Anterior cingulate cortex (tissue), 58 donors: ENCODE data around the gene B3GNT2.
"Not testable (repeated sequence)": the region's sequence is repeated elsewhere in the genome, so short reads cannot be mapped to it uniquely, and the experiment has no call there.

Source experiments
- DNase-seq, 58 donors: peaks; one replicate each; lab custom pipeline; 2025; lab: John Stamatoyannopoulos, UW

The B3GNT2 gene

DNA sequence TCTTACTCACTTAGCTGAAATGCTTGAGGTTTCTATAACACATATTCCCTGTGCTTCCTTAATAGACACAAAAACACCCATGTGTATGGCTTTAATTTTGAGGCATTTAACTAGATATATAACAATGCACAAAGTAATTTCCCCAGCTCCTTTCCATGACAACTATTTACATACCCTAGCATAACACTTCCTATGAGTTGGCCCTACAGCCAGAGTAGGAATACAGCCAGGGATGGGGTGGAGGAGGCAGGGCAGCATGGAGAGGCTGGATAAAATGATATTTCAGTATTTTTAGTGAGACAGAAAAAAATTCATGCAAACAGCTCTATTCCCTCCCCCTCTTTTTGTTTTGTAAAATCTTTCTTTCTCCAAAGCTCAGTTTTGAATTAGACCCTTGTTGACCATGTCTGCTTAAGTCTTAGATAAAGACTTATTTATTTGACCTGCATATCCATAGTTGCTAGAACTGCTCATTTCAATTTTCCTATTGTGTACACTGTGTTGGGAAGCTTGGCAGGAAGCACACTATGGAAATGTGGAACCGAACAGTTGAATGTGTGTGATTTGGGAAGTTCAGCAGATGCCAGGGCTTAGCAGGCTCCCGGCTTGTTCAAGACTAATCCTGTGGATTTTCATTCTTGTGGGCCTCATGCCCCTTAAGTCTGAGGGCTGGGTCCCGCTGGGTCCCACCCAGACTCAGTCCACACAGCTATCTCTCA is 11.2 kb upstream of the B3GNT2 start:
- no peak for DNase-seq

DNA sequence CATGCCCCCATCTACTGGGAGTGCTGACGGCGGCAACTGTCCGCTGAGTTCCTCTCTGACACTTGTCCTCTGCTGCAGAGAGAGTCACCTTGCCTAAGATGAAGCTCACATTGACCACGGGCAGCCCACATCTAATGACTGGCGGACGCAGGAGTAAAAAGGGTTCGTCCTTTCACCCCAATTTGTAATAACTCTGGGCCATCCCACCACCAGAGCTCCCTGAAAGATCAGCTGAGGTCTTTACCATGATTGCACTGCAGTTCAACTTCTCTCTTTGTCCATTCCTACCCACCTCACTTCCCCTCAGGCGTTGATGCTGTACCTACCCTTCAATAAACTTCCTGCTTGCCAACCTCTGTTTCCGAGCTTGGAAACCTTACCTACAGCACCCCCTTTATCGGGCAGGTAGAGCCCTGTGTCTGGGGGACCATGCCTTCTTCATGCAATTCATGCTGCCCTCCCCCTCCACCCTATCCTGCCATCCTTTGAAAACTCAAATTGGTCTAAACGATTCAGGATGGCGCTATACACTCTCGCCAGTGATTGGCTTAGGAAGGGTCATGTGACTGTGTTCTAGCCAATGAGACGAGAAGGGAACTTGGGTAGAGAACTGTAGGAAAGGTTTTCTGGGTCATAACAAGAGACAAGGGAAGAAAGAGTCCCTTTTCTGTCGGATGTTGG is 10.3 kb upstream of the B3GNT2 start:
- DNase-seq = peak in 1 of 58 donors; percentile 26

GRCh38 chr2:62186156-62186905 is 9.6 kb upstream of the B3GNT2 start:
- peak in 8 of 58 donors; percentile 4 to 30 (median 14) for DNase-seq

DNA sequence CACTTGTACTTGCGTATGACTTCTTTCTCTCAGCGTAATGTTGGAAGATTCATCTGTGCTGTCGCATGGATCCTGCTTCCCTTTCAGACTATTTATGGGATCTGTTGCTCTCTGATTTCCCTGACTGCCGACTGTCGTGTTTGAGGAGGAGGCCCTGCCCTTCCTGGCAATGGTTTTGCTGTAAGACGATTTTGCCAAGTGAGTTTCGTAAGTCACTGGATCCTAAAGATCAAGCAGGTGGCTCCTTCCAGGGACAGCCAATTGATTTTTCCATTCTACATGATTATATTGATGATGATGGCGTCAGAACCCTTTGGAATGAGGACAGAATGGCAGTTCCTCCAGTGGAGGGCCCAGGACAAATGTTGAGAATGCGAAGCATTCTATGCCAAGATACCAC is 8.7 kb upstream of the B3GNT2 start:
- DNase-seq = no peak

DNA sequence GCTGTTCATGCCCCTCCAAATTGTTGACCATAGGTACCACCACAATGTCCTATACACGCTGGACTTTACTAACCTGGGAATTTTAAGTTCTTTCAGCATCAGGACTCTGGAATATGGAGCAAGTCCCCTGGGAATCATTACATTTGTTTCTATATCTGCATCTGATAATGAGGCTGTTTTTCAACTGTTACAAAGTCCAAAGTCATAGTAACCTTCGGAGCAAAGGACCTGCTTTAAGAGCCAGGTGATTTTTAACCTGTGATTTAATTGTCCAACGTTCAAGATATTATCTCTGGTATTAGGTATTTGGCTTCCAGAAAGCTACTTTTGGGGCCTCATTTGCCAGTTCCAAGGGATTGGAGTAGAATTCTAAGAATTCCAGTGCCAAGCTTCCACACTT is 7.5 kb upstream of the B3GNT2 start:
- DNase-seq = no peak

GRCh38 chr2:62189196-62189595 is 6.7 kb upstream of the B3GNT2 start:
- no peak for DNase-seq

DNA sequence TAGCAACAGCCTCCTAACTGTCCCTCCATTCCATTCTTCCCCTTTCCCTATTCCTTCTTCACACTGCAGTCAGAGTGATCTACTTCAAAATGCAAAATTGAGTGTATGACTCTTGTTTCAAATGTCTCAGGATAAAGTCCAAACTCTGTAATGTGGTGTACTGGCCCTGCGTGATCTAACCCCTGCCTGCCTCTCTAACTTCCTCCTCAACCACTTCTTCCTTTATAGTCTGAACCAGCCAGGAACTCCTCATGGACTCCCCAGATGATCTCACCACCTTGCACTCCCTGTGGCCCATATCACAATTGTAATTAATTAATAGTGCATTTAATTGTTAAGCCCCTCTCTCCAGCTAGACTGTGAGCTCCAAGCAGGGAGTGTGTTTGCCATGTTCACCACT is 3.1 kb upstream of the B3GNT2 start:
- no peak for DNase-seq

DNA sequence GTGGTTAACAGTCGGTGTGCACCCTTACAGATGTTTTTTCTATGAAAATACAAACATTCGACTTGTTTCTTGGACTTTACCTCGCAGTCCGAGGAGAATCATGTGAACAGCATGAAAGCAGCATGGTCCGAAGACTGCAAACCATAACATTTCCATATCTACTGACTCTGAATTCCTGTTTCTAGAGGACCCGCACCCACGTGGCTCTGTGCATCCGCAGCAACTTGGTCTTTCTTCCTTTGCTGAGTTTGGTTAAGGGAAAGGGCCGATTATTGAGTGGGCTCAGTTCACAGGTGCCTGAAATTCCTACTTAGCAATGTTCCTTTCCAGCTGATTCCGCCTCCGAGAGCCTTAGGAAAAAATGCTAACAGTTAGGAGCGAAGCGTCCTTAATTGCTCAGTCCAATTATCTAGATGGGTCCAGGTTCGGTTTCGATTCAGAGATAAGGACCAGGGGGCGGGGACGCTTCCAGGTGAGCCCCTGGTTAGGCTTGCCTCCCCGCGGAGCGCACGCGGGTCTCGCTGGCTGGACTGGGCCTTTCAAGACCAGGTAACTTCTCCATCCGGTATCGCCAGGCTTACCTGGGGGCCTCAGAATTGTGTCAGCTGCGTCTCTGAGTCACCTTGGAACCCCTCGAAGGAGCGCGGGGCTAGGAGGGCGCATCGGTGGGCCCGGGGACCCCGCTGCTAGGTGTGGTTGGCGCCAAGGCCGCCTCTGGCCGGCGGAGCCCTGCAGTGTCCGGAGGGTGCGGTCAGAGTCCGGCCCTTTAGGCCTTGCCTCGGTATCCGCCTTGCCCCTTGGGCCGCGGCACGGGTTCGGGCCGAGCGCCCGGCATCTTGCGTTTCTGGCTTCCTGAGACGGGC is 1.1 kb upstream of the B3GNT2 start:
- DNase-seq = no peak

DNA sequence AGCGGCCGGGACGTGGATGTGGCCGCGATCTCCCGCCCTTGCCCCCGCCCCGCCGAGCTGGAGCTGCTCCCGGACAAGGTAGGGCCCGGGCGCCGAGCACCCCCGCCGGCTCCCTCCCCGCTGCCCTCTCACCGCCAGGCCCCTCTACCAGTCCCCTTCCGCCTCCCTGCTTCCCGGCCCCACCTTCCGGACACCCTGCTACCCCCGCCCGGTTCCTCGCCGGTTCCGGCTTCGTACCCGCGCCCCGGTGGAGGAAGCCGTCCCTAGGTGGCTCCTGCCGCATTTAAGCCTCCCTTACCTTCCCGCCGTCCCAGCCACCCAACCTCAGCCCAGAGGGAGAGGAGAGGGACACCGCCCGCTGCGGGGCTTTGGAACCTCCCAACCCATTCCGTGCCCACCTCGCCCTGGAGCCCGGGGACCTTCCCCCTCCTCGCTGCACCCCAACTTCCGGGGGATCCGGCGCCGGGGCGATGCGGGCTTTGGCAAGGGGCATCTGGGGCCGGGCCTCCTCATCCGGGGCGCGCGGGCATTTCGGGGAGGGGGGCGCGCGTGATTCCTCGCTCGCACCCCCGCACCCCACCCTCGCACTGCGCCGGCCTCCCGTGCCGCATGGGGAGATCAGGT is 475 bp downstream of the B3GNT2 start:
- DNase-seq = peak in 29 of 58 donors; percentile 13 to 82 (median 52)

DNA sequence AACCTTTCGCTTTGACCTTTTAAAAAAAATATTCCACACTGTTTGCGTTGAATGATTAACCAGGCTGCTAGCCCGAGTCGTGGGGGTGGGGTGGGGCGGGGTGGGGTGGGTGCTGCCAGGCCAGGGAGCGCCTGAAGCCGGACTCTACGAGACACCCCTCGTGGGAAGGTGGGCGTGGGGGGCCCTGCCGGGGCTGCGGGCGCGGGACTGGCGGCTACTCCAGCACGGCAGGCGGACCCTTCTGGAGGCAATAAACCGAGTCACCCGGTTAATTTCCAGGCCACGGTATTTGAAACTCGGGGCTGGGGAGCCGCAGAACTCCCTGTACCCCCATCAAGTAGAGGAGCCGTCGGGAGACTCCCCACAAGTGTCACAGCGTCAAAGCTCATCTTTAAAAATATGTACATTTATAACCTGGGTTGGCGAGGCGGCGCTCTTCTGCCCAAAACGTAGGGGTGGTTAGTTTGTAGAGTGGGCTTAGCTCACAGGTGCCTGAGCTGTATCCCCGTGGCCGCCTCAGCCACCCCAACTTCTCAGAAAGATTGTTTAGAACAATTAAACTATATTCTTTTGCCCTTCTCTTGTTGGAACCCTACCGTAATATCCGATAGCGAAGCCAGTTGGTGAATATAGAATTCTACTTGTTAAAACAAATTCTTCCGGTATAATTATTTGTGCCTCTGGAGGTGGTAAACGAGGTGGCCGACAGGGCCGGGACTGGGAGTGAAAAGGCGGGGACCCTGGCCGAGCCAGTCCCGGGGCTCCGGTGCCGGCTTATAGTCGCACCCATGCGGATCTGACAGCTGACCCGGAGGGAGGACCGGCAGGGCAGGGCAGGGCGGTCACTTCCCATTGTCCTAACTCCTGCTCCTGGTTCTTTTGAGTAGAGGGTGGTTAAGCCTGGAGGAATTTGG is 1.4 kb downstream of the B3GNT2 start:
- peak in 13 of 58 donors; percentile 8 to 29 (median 16) for DNase-seq

DNA sequence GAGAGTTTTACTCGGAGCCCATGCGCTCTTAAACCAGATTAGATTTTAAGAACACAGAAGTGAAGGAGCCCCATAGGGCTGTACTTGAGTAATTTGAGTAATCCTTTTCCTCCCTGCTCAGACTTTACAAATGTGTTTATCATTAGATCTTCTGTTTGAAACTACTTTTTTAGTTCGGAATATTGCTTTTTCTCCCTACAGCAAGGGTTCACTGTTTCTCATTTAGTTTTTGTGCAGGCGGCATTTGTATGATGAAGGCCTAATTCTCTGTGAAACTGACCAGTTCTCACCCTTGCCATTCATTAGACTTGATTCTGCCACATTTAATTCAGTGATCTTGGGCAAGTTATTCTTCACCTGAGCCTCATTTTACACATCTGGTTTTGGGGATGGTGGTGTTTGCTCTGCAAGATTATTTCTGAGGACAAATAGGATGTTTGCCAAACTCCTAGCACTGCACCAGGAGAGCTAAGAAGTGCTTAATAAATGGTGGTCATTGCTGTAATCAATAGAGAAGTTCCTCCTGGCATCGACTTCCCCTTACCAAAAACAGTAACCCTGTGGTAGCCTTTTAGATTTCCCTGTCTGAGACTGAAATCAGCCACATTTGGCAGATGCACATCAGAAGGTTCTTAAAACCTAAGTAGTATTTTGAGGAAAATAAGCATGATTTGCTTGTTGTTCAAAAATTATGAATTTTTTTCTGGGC is 2.2 kb downstream of the B3GNT2 start:
- DNase-seq = no peak

DNA sequence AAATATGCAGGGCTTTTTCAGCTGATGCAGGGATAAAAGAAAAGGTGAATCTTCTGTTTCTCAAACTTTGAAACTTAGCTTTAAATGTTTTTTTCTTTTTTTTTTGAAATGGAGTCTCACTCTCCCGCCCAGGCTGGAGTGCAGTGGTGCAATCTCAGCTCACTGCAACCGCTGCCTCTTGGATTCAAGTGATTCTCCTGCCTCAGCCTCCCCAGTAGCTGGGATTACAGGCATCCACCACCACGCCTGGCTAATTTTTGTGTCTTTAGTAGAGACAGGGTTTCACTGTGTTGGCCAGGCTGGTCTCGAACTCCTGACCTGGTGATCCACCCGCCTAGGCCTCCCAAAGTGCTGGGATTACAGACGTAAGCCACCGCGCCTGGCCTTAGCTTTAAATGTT is 2.9 kb downstream of the B3GNT2 start:
- not testable (repeated sequence) for DNase-seq

GRCh38 chr2:62199392-62200125 is 3.6 kb downstream of the B3GNT2 start:
- no peak for DNase-seq

- no peak for DNase-seq
These were observed 4.5 kb downstream of the B3GNT2 start for GRCh38 chr2:62200291-62200841.

DNA sequence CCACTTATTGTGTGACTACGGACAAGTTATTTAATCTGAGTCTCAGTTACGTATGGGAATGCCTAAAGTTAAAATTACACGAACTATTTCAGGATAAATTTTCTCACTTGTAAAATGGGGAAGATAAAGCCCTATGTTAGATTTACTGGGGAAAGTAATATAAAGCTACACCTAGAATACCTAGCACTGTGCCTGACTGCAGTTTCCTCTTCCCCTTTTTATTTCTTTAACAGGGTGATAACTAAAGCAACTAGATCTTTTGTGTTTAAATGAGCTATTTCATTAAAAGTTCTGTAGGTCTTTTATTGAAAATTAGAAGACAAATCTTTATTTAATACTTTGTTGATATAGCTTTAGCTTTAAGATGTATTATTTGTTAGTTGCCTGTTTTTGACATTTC is 5.0 kb downstream of the B3GNT2 start:
- DNase-seq = no peak

DNA sequence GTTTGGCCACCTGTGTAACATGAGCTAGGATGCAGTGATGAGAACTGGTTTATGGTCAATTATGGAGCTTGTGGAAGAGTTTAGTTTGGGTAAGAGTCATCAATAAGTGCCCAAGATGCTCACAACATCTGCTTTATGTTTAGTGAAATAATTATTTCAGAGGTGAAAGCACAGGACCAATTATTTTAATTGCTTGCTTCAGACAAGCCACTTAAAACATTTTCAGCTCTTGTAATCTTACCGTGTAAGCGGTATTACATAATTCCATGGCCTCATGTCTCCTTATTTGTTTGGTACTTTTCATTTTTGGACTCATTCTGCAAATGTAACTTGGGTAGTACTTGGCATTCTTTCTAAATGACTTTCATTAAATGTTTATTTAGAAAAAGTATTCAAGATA is 5.4 kb downstream of the B3GNT2 start:
- DNase-seq = no peak

- DNase-seq = no peak
These were observed 6.3 kb downstream of the B3GNT2 start for GRCh38 chr2:62202019-62202722.
